Progenitor cell of endocrine pancreas (in vitro differentiated cells): ENCODE results near the gene EAF2. TPM values are rescaled to one million over a fixed set of nuclear protein-coding genes. Genes with fewer than 3 reads are reported as not detected.
A peak's percentile ranks its signal among the peaks of the same experiment; 100 is the strongest.

Experiments
- DNase-seq: peaks from one replicate; pipeline ENCODE4 v3.0.0; 2021; ENCODE audit warnings: low spot score; ENCODE audit not compliant: unreplicated experiment
- H3K27ac Mint-ChIP-seq: 2 replicates; pipeline ENCODE4 v1.8.0; 2021; ENCODE audit warnings: mild to moderate bottlenecking, moderate library complexity, mixed read lengths
- H3K27me3 Mint-ChIP-seq: 2 replicates; pipeline ENCODE4 v1.8.0; 2021; ENCODE audit warnings: mixed read lengths
- H3K36me3 Mint-ChIP-seq: 2 replicates; pipeline ENCODE4 v1.8.0; 2022; ENCODE audit warnings: mixed read lengths; ENCODE audit not compliant: insufficient read depth
- H3K4me1 Mint-ChIP-seq: 2 replicates; pipeline ENCODE4 v1.8.0; 2021; ENCODE audit warnings: low read depth, mixed read lengths
- H3K4me3 Mint-ChIP-seq: 2 replicates; pipeline ENCODE4 v1.8.0; 2021; ENCODE audit warnings: low read depth, mild to moderate bottlenecking, moderate library complexity, mixed read lengths
- H3K9me3 Mint-ChIP-seq: 2 replicates; pipeline ENCODE4 v1.8.0; 2021; ENCODE audit warnings: low read depth, mixed read lengths
- long read RNA-seq: library from polyadenylated mRNA; unstranded; transcript quantifications from one replicate; pipeline ENCODE4 v2.0.0, GENCODE V29; 2020
- total RNA-seq: library from RNA; stranded (reverse); gene quantifications from 2 replicates; pipeline ENCODE4 v1.2.1, GENCODE V29; 2021
- TF ChIP-seq, protein P1 (sequence below): fragments of 200-600 bp; sonication (generic); IDR thresholded peaks from one replicate; pipeline ENCODE4 v1.5.0; 2021; ENCODE audit warnings: antibody characterized with exemption, mild to moderate bottlenecking; ENCODE audit not compliant: unreplicated experiment

EAF2 gene
- 7.0 and 7.6 TPM in 2 replicates for total RNA-seq
- long read RNA-seq, transcript EAF2-201 (6 exons, 992 nt) = major isoform, 6 of 9 reads
- long read RNA-seq, partial matches to known transcripts = 1 of 9 reads
- long read RNA-seq, other reads (novel, unspliced or antisense) = 0 of 9 reads

GRCh38 chr3:121834671-121835464 is at the start of gene EAF2, which contains the start of gene IQCB1:
TSS of gene EAF2 (plus strand) at chr3:121835209. CDS start at chr3:121835286, 77 bp downstream.
TSS of gene IQCB1 (minus strand) at chr3:121835060. CDS start at chr3:121828960, 6,100 bp downstream.
- H3K36me3 Mint-ChIP-seq = peaks cover 8% of the 10 kb centered on the region
- H3K27me3 Mint-ChIP-seq = peaks cover 24% of the 10 kb centered on the region
- peak within 1 kb of the TSS; percentile 98 for H3K4me3 Mint-ChIP-seq
- H3K4me1 Mint-ChIP-seq = peaks cover 25% of the 10 kb centered on the region
- peak; percentile 88 for DNase-seq
- H3K9me3 Mint-ChIP-seq = no peaks in the 10 kb centered on the region
- H3K27ac Mint-ChIP-seq = peak within 1 kb of the TSS; percentile 93
- TF ChIP-seq, protein P1, sequence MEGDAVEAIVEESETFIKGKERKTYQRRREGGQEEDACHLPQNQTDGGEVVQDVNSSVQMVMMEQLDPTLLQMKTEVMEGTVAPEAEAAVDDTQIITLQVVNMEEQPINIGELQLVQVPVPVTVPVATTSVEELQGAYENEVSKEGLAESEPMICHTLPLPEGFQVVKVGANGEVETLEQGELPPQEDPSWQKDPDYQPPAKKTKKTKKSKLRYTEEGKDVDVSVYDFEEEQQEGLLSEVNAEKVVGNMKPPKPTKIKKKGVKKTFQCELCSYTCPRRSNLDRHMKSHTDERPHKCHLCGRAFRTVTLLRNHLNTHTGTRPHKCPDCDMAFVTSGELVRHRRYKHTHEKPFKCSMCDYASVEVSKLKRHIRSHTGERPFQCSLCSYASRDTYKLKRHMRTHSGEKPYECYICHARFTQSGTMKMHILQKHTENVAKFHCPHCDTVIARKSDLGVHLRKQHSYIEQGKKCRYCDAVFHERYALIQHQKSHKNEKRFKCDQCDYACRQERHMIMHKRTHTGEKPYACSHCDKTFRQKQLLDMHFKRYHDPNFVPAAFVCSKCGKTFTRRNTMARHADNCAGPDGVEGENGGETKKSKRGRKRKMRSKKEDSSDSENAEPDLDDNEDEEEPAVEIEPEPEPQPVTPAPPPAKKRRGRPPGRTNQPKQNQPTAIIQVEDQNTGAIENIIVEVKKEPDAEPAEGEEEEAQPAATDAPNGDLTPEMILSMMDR = no peak

DNA sequence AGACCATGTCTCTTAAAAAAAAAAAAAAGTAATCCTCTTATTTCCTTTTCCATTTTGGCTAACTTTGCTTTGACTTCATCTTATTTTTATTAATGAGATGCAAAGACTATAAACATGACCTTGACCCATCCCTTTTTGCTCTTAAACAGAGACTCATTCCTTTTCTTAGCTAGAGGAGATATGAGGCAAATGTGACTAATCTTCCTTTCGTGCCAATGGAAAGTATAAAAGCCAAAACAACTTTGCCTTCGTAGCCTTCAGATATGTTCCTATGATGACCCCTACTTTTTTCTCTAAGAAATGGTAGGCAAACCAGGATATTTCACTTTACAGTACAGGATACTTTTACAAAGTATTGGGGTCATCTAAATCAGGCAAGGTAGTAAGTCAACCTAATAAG is 48.5 kb upstream of the EAF2 start:
- no peak for DNase-seq
- Mint-ChIP-seq H3K27me3 (no peaks in the 10 kb centered on the region), H3K4me3 (no peak overlapping the region), H3K4me1 (no peaks in the 10 kb centered on the region), H3K27ac (no peak overlapping the region), H3K9me3 (no peaks in the 10 kb centered on the region), H3K36me3 (peaks cover 19% of the 10 kb centered on the region)
- TF ChIP-seq, protein P1 = no peak

DNA sequence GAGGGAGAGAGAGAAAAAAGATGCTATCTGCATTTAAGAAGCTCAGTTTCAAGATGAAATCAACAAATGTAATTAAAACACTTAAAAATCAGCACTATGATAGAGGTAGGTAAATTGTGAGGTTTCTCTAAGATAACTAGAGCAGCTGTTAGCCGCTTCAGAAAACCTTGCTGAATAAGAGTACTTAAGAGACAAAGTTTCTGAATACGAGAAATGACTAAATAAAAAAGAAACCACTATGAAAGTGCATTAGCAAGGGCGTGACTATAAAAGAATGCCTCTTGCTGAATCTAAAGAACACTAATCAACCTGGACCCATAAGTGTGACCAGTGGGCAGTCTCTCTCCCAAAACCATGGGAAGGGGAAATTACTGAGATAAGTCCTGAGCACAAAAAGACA is 41.9 kb upstream of the EAF2 start:
- Mint-ChIP-seq H3K27me3 (no peaks in the 10 kb centered on the region), H3K9me3 (no peaks in the 10 kb centered on the region), H3K27ac (no peak overlapping the region), H3K4me3 (no peak overlapping the region), H3K36me3 (peaks cover 20% of the 10 kb centered on the region), H3K4me1 (no peaks in the 10 kb centered on the region)
- DNase-seq = no peak
- TF ChIP-seq, protein P1 = no peak

- Mint-ChIP-seq H3K27me3 (no peaks in the 10 kb centered on the region), H3K36me3 (peaks cover 10% of the 10 kb centered on the region), H3K27ac (no peak overlapping the region), H3K4me3 (no peak overlapping the region), H3K4me1 (no peaks in the 10 kb centered on the region), H3K9me3 (no peaks in the 10 kb centered on the region)
- DNase-seq = no peak
- TF ChIP-seq, protein P1 = no peak
Observed at GRCh38 chr3:121794264-121794983, 40.6 kb upstream of the EAF2 start.

- Mint-ChIP-seq H3K36me3 (peaks cover 10% of the 10 kb centered on the region), H3K27ac (no peak overlapping the region), H3K9me3 (no peaks in the 10 kb centered on the region), H3K4me3 (no peak overlapping the region), H3K27me3 (no peaks in the 10 kb centered on the region), H3K4me1 (no peaks in the 10 kb centered on the region)
- TF ChIP-seq, protein P1 = no peak
- no peak for DNase-seq
Observed at GRCh38 chr3:121796970-121797369, 38.0 kb upstream of the EAF2 start.
